Fibroblast of upper back skin (primary cell): Measurements from ENCODE around the gene PTTG1IP.
A peak's percentile ranks its signal among the peaks of the same experiment; 100 is the strongest.

ENCODE experiments used
- DNase-seq: peaks from one replicate; pipeline ENCODE4 v3.0.0-alpha.2; 2013

The PTTG1IP gene

DNA sequence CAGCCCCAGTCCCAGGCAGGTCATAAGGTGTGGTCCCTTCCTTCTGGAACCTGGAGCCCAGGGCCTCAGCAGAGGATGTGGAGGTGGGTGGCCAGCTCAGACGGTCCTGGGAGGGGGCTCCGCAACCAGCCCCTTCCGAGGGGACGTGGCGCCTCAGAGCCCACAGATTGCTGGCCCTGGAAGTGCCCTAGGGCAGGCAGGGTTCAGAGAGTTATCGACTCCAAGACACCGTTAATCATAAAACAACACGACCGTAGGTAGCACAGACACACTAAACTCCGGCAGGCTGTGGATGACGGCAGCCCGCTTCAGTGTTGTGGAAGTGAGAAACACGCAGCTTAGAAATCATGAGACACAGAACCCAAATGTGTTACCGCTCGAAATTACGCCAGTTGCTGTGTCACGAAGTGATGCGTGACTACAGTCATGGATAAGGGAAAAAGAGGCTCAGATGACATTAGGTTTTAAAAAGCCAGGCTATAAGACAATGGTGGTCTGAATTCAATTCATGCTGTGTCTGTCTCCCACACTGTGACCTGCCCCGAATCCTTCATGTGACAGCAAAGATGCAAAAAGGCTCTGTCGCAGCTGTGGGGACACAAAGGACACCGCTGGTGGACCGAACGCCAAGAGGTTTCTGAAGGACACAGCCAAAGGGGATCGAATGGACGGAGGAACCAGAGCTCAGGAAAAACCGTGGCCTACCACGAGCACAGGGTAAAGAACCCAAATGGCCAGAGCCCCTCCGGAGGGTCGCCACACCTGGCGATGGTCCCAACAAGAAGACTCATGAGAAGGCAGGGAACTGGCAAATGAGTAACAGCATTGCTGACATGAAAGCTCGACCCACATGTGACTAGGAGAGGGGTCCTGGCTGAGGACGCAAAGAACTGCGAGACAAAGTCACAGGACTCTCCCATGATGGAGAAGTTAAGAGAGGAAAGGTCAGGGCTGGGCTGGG lies 53.9 kb downstream of the PTTG1IP start:
- no peak for DNase-seq

DNA sequence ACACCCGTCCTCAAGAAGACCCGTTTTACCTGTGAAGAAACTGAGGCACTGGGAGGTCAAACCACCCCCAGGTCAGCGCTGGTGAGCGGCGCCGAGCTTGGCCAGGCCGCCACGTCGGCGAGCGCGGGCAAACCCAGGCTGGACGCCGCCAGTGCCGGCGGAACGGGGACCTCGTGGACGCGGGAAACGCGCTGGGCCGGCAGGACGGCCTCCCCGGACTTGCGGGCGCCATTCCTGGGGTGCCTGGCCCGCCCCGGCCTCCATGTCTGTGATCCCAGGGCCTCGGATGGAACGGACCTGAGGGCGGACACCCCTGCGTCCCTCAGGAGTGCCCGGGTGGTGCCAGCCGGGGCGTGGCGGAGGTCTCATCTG lies 54.9 kb downstream of the PTTG1IP start:
- no peak for DNase-seq

DNA sequence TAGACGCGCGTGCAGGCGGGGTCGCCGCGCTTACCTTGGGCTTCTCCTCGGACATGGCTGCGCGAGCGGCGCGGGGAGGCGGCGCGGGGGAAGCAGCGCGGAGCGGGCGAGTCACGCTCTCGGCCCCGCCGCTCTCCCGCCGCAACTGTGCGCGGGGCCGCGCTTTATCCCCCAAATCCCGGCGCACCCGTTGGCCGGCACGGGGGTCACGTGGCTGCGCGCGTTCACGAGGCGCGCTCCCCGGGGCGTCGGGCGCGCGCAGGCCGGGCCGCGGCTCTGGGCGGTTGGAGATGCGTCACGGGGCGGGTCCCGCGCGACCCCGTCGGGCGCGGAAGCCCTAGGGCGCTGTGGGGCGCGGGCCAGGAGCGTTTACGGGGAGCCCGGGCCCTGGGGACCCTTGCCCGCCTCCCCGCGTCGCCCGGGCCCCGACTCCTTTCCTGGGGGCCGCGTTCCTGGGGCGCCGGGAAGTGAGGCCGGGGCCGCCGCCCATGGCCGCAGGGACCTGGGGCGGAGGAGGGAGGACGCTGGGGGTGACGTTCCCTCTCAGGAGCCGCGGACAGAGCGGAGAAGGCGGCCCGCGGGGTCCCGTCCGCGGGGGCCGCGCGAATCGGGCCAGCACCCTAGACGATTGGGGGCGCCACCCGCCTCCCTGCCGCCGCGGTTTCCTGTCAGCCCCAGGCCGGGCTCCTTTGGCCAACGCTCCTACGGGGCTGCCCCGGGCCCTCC lies 55.4 kb downstream of the PTTG1IP start, which contains the start of gene SUMO3:
Gene SUMO3, minus strand, starts transcription at position 149 of the 726 bp plus-strand sequence. Its CDS starts 94 bp downstream, at position 55.
- DNase-seq: peak; percentile 80

GRCh38 chr21:44817506-44817880 lies 56.0 kb downstream of the PTTG1IP start:
- DNase-seq: peak; percentile 85

- DNase-seq: no peak
Measured at GRCh38 chr21:44816761-44817505, 56.6 kb downstream of the PTTG1IP start.

DNA sequence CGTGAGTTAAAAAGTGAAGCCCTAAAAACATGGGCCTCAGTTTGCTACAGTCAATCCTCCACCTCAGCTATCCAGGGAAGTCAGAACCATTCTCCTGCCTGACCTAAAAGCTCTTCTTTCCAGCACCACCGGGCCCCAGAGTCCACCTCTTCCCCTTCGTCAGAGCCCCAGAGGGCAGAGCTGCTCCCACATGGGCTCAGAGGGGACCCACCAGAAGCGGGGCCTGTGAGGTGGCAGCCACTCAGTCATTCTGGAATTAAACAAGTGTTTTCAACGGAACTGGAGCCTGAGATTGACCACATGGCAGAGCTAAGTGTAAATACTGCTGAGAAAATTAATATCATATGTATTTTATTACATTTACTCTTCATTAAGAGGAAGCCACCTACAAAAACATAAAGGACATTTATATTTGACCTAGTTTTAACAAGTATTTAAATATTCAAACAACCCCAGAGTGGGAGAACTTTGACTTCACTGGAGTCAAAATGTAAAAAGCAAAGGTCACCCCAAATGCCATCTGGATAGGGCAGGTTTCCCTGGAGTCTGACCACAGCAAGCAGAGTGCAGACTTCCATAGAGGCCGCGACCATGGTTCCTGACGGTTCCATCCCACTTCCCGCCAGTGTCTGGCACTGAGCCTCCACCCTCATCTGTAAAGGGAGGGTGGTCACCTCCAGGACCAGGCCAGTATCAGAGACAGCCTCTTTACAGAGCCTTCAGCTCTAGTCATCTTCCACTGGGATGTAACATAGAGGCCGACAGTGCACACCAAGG lies 57.5 kb downstream of the PTTG1IP start:
- DNase-seq: no peak

GRCh38 chr21:44815225-44815624 lies 58.3 kb downstream of the PTTG1IP start:
- DNase-seq: no peak

- DNase-seq: no peak
Measured at GRCh38 chr21:44814498-44815023, 58.9 kb downstream of the PTTG1IP start.

DNA sequence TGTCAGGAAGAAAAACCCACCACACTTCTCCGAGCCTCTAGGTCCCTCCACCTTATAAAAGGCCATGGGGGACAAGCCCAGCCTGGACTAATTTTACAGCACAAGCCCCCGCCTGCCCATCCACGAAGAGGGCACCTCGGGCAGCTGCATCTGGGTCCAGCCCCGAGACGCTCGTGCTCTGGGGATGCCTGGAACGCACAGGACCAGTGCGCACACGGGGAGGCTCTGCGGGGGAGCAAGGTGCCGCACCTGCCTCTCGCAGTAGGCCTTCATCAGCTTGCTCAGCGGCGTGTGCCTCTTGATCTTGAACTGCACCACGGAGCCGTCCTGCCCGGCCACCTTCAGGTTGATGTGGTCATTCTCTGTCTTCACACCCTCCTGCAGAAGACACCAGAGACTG lies 59.8 kb downstream of the PTTG1IP start:
- no peak for DNase-seq

GRCh38 chr21:44813149-44813548 lies 60.3 kb downstream of the PTTG1IP start:
- DNase-seq: no peak

DNA sequence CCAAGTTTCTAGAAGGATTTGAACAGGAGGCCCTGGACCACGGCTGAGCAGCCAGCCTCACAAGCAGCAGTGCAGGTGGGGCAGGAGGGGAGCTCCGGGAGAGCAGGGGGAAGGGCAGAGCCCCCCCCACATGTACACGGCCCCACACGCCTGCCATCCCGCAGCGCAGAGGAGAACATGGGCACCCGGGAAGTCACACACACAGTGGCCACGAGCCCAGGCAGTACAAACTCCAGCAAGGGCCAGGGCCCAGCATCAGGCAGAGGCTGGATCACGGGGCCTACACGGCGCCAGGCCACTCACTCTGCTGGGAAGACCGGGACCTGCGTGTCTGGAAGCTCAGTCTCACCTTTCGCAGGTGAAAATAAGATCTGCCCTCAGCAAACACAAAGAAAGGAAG lies 60.9 kb downstream of the PTTG1IP start:
- DNase-seq: no peak

DNA sequence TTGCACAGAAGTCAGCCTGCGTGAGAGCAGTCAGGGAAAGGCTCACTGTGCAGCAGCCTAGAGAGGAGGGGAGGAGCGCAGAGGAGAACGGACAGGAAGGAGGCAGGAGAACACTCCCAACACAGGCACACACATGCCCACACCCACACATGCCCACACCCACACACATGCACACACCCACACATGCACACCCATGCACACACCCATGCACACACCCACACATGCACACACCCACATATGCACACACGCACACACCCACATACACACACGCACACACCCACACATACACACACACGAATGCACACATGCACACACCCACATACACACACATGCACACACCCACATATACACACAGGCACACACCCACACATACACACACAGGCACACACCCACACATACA lies 62.7 kb downstream of the PTTG1IP start:
- no peak for DNase-seq

DNA sequence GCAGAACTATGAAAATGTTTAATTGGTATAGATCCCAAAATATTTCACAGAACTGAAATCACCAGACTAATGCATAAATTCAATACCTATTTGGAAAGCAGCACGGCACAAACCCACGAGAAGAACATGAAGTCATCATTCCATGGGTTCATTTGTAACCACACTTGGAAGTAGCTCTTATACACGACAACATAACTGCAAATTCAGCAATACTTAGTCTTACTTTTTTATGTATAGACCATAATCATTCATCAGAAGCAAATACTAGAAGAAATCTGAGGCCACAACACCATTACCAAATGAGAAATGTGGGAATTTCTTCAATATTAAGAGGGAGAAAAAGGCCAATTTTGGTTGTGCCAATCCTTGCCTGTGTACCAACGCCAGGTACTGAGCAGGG lies 67.6 kb downstream of the PTTG1IP start:
- DNase-seq: no peak

GRCh38 chr21:44805226-44805625 lies 68.3 kb downstream of the PTTG1IP start:
- DNase-seq: no peak

DNA sequence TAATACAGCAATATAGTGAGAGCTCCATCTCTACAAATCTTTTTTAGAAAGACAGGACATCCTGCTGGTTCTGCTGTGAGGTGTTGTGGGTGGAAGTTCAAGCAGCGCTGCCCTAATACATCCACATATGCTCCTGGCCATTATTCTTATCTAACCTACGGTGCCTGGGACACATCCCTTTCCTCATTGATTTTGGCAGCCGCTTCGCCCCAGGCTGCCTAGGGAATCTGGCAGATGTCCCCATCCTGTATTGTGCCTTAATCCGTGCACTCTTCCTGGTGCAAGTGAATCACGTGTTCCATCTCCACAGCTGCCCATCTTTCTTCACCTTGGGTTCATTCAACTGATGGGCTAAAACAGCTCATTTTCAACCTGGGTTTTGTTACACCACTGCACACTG lies 68.7 kb downstream of the PTTG1IP start:
- no peak for DNase-seq

DNA sequence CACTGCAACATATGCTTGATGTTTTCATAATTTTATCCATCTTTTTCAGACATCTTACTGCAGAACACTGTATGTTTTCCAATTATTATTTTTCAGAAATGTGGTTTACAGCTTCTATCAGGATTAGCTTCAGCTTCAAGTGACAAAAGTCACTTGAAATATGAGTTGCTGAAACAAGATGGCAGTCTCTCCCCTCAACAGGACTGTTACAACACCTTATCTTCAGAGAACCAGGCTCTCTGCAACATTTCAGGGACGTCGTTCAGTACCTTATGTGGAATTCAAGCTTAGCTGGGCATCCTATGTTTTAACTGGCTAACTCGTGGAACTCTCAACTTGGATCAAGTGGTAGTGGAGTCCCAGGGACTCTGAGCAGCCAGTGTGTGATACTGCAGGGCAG lies 69.8 kb downstream of the PTTG1IP start:
- no peak for DNase-seq

DNA sequence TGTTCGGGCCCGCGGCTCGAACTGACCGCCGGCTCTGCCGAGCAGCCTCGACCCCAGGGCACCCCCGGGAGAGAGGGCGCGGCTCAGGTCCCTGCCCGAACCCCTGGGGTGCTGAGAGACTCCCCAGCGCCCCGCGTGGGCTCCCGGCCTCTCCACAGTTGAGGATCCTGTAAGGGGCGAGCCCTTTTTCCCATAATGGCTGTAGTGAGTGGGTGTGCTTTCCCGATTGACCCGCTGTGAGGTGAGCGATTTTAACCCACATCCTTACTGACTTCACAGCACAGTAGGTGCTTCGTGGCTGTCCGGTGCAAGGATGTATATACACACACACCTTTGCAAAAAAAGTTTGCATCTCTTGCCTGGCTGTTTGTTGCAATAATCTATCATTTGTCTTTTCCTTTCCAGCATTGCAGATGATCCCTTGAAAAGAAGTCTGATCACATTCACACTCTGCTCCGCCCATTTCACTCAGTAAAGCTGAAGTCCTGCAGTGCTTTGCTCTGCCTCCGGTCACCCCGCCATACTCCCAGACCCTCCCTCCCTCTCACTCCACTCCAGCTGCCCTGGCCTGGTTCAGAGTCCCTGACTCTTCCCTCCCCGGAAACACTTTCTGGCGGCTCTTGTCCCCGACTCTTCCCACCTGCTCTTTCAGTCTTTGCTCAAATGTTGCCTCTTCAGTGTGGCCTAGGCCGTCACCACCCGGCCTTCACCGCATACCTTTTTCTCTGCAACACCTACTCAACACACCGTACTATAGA lies 70.9 kb downstream of the PTTG1IP start:
- no peak for DNase-seq

DNA sequence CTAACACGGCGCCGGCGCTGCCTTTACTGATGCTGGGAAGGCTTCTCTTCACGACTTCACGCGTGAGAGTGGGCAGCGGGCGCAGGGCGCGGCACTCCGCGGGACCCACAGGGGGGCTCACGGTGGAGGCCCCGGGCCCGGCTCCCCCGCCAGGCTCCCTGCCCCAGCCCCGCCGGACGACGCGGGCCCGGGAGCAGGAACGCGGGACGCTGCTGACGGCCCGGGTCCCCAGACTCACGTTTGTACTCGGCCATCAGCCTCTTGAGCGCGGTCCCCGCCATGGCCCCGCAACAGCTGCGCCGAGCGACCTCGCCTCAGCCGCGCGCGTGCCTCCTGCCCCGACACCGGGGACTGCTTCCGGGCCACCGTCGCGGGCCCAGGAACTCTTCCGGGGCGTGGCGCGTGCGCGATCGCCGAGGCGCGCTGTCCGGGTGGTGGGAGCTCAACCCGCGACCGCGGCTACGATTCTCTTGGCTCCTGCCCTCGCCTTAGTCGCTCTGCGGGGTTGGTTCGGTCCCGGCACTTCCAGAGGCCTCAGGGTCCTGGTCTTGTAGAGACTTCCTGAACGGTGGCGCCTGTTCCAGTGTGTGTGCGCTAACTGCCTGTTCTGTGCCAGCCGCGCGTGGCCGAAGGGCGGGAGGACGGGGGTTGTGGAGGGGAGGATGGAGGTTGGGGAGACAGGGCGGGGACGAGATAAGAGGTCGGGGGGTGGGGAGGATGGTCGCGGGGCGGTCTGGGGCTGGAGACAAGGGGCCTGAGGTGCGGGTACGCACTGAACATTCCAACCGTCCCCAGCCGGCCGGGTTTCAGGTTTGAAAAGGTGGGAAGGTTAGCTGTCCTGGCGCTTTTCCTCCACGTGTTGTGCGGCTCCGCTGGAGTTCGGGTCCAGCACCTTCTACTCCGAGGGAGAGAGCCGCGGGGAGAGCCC lies 71.8 kb downstream of the PTTG1IP start, which contains the start of gene UBE2G2:
Gene UBE2G2, minus strand, starts transcription at position 353 of the 928 bp plus-strand sequence. Its CDS starts 72 bp downstream, at position 281.
- peak; percentile 73 for DNase-seq

GRCh38 chr21:44800971-44801467 lies 72.5 kb downstream of the PTTG1IP start:
- no peak for DNase-seq

DNA sequence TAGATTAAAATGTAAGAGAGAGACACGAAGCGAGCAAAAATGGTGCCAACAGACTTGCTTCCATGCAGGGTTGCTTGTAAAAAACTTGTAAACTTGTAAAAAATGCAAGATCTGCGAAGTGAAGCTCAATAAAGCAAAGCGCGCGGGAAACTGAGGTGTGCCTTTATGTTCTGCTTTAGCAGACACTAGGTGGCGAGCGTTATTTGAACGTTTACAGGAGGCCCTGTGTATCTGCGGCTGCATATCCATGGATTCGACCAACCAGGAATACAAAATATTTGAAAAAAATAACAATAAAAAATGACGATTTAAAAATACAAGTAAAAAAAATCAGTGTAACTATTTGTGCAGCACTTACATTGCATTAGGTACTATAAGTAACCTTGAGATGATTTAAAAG lies 73.4 kb downstream of the PTTG1IP start:
- DNase-seq: peak; percentile 53
